Keratinocyte (primary cell): Measurements from ENCODE around the gene CENPP. TPM values are rescaled to one million over a fixed set of nuclear protein-coding genes. Genes with fewer than 3 reads are reported as not detected.

Source experiments
- DNase-seq: peaks from one replicate; pipeline ENCODE4 v3.0.0-alpha.2; 2011; ENCODE audit warnings: low read depth, missing footprints, low spot score
- FAIRE-seq: peaks from 2 replicates; lab custom pipeline; 2011; peaks lifted over from hg19 to GRCh38; lab: Jason Lieb, UNC
- H2AFZ ChIP-seq: 2 replicates; pipeline ENCODE4 v1.6.0; 2012; ENCODE audit warnings: low read length, control low read depth, inconsistent platforms; ENCODE audit not compliant: control insufficient read depth
- H3K27ac ChIP-seq: 2 replicates; pipeline ENCODE4 v1.5.1; 2011; ENCODE audit warnings: low read length; ENCODE audit not compliant: control insufficient read depth, insufficient read depth
- H3K27me3 ChIP-seq: 3 replicates; pipeline ENCODE4 v1.6.0; 2011; ENCODE audit warnings: low read length; ENCODE audit not compliant: control insufficient read depth, insufficient read depth; ENCODE audit errors: extremely low read depth
- H3K36me3 ChIP-seq, 2 experiments: 2 replicates in 1 of 2; 3 replicates in 1 of 2; pipeline ENCODE4 v1.5.1; 2011; ENCODE audit warnings: low read length in 2 of 2, mild to moderate bottlenecking in 1 of 2; ENCODE audit not compliant: control insufficient read depth in 2 of 2, insufficient read depth in 2 of 2; ENCODE audit errors: extremely low read depth in 1 of 2
- H3K4me1 ChIP-seq: 3 replicates; pipeline ENCODE4 v1.5.1; 2011; ENCODE audit warnings: low read length; ENCODE audit not compliant: control insufficient read depth, insufficient read depth; ENCODE audit errors: extremely low read depth
- H3K4me2 ChIP-seq: 3 replicates; pipeline ENCODE4 v1.6.0; 2011; ENCODE audit warnings: low read depth, low read length; ENCODE audit not compliant: control insufficient read depth, insufficient read depth; ENCODE audit errors: extremely low read depth
- H3K4me3 ChIP-seq, 3 experiments: fragments of 200-600 bp in 1 of 3; sonication (generic) in 1 of 3; 2 replicates in 2 of 3; 3 replicates in 1 of 3; pipeline ENCODE4 v1.5.1; 2011 to 2016; ENCODE audit warnings: low read length in 3 of 3, mild to moderate bottlenecking in 3 of 3, control low read depth in 2 of 3, inconsistent platforms in 1 of 3, low read depth in 1 of 3, mixed read lengths in 1 of 3, mixed run types in 1 of 3, moderate library complexity in 1 of 3; ENCODE audit not compliant: control insufficient read depth in 2 of 3, insufficient read depth in 2 of 3; ENCODE audit errors: extremely low read depth in 1 of 3
- H3K79me2 ChIP-seq: 2 replicates; pipeline ENCODE4 v1.6.0; 2012; ENCODE audit warnings: low read length; ENCODE audit not compliant: control insufficient read depth, insufficient read depth
- H3K9ac ChIP-seq: 3 replicates; pipeline ENCODE4 v1.6.0; 2011; ENCODE audit warnings: low read length; ENCODE audit not compliant: control insufficient read depth, insufficient read depth; ENCODE audit errors: extremely low read depth
- H3K9me1 ChIP-seq: 3 replicates; pipeline ENCODE4 v1.6.0; 2011; ENCODE audit warnings: low read length; ENCODE audit not compliant: control insufficient read depth, insufficient read depth; ENCODE audit errors: extremely low read depth
- H3K9me3 ChIP-seq: 2 replicates; pipeline ENCODE4 v1.5.1; 2012; ENCODE audit warnings: low read depth, low read length; ENCODE audit not compliant: control insufficient read depth
- H4K20me1 ChIP-seq: 3 replicates; pipeline ENCODE4 v1.6.0; 2011; ENCODE audit warnings: low read length; ENCODE audit not compliant: control insufficient read depth, insufficient read depth; ENCODE audit errors: extremely low read depth
- CTCF ChIP-seq, 3 experiments: IDR thresholded peaks in 1 of 3; conservative IDR thresholded peaks in 1 of 3; optimal IDR thresholded peaks in 1 of 3; 2 replicates in 2 of 3; 3 replicates in 1 of 3; pipeline versions ENCODE3 to v1.5.1; 2011; ENCODE audit warnings: low read length in 3 of 3, mild to moderate bottlenecking in 3 of 3, moderate library complexity in 2 of 3, control low read depth in 1 of 3, inconsistent platforms in 1 of 3; ENCODE audit not compliant: insufficient read depth in 2 of 3; ENCODE audit errors: extremely low read depth in 1 of 3
- EZH2 ChIP-seq: IDR thresholded peaks from one replicate; pipeline ENCODE4 v1.6.1; 2012; ENCODE audit warnings: inconsistent platforms, mild to moderate bottlenecking, low read length, moderate library complexity
- dilution Hi-C: fragments of 300-500 bp; cut with MboI; formaldehyde crosslinking; loops from one replicate; pipeline ENCODE4 v1.7.0; 2020; ENCODE audit warnings: low sequenced_read_pairs; ENCODE audit not compliant: extremely low pct_ligation_motif_present
- polyA plus RNA-seq, 5 experiments: library from polyadenylated mRNA; depleted of rRNA in 3 of 5; stranded (reverse) in 3 of 5; stranded (forward) in 1 of 5; unstranded in 1 of 5; fragments of >200 nt; gene quantifications; 1 replicate in 1 of 5; 2 replicates in 3 of 5; 3 replicates in 1 of 5; pipeline versions ENCODE4 v1.2.1 to v1.2.3, GENCODE V29; 2011 to 2012; ENCODE audit warnings: missing spikeins in 2 of 5, low read depth in 1 of 5, low replicate concordance in 1 of 5

Gene CENPP
- polyA plus RNA-seq, 1 donor (not counting 4 experiments of a cell fraction or from before 2014, with no cell fraction given) = 6.7 TPM

- H3K36me3 ChIP-seq = peaks cover 29 to 35% of the 10 kb centered on the region in 2 experiments
- H3K27ac ChIP-seq = no peak overlapping the region
- H3K4me3 ChIP-seq = no peak overlapping the region
- dilution Hi-C loops = no loop called here
- H3K79me2 ChIP-seq = peaks cover 27% of the 10 kb centered on the region
- no peaks in the 10 kb centered on the region for H3K9me1 ChIP-seq
- H3K27me3 ChIP-seq = no peaks in the 10 kb centered on the region
- H3K9me3 ChIP-seq = no peaks in the 10 kb centered on the region
- TF ChIP-seq EZH2 (no peak), CTCF (optimal IDR thresholded peaks at IDR 0.05 in 1 of 3, IDR thresholded peaks at IDR 0.05 in 1 of 3, conservative IDR thresholded peaks at IDR 0.05 in 1 of 3; ENCODE audit: extremely low read depth in 1 of 3, insufficient read depth in 2 of 3, low read length in 3 of 3) (no peak)
- DNase-seq (no peak), FAIRE-seq (no peak)
- no peak overlapping the region for H2AFZ ChIP-seq
- no peak overlapping the region for H3K9ac ChIP-seq
- H3K4me1 ChIP-seq = peaks cover 23% of the 10 kb centered on the region
- H4K20me1 ChIP-seq = no peaks in the 10 kb centered on the region
- H3K4me2 ChIP-seq = no peak overlapping the region
Observed at GRCh38 chr9:92650839-92651621, 325.3 kb downstream of the CENPP start.

- no peak for FAIRE-seq
- H3K4me1 ChIP-seq = peaks cover 32% of the 10 kb centered on the region
Observed at GRCh38 chr9:92652461-92652860, 326.7 kb downstream of the CENPP start.

More at GRCh38 chr9:92652461-92652860, 326.7 kb downstream of the CENPP start:
- H3K36me3 ChIP-seq = peaks cover 30 to 35% of the 10 kb centered on the region in 2 experiments
- peaks cover 25% of the 10 kb centered on the region for H3K79me2 ChIP-seq
- H3K4me2 ChIP-seq = no peak overlapping the region
- dilution Hi-C loops = no loop called here
- no peak for DNase-seq
- H3K9me1 ChIP-seq = no peaks in the 10 kb centered on the region
- H3K27me3 ChIP-seq = no peaks in the 10 kb centered on the region
- no peak overlapping the region for H3K4me3 ChIP-seq
- no peak overlapping the region for H2AFZ ChIP-seq
- TF ChIP-seq CTCF (optimal IDR thresholded peaks at IDR 0.05 in 1 of 3, IDR thresholded peaks at IDR 0.05 in 1 of 3, conservative IDR thresholded peaks at IDR 0.05 in 1 of 3; ENCODE audit: extremely low read depth in 1 of 3, insufficient read depth in 2 of 3, low read length in 3 of 3) (no peak), EZH2 (no peak)
- no peaks in the 10 kb centered on the region for H3K9me3 ChIP-seq
- peak overlapping the region; percentile 86 for H3K27ac ChIP-seq
- H3K9ac ChIP-seq = no peak overlapping the region
- H4K20me1 ChIP-seq = no peaks in the 10 kb centered on the region
